HEK293 (cell line): ENCODE data around the gene TFRC.

Experiments
- BCL6B ChIP-seq: fragments of 450-650 bp; formaldehyde crosslinking; IDR thresholded peaks from 2 replicates; pipeline ENCODE4 v1.5.1; 2017; ENCODE audit warnings: missing biosample characterization, missing genetic modification characterization
- CTCF ChIP-seq: fragments of 450-650 bp; formaldehyde crosslinking; IDR thresholded peaks from 2 replicates; pipeline ENCODE4 v1.5.1; 2016; ENCODE audit warnings: missing biosample characterization, missing genetic modification characterization
- ZNF23 ChIP-seq: fragments of 450-650 bp; formaldehyde crosslinking; IDR thresholded peaks from 2 replicates; pipeline ENCODE4 v1.5.1; 2016; ENCODE audit warnings: missing biosample characterization, missing genetic modification characterization, borderline replicate concordance
- ZNF280C ChIP-seq: fragments of 450-650 bp; formaldehyde crosslinking; IDR thresholded peaks from 2 replicates; pipeline ENCODE4 v1.5.1; 2016; ENCODE audit warnings: missing biosample characterization, missing genetic modification characterization
- ZNF391 ChIP-seq: fragments of 450-650 bp; formaldehyde crosslinking; IDR thresholded peaks from 2 replicates; pipeline ENCODE4 v1.5.1; 2016; ENCODE audit warnings: low read depth, missing biosample characterization, missing genetic modification characterization, borderline replicate concordance
- ZNF555 ChIP-seq: fragments of 450-650 bp; formaldehyde crosslinking; conservative IDR thresholded peaks from 2 replicates; pipeline ENCODE4 v1.5.1; 2017; ENCODE audit warnings: missing biosample characterization, mild to moderate bottlenecking, missing genetic modification characterization, inconsistent platforms
- ZNF670 ChIP-seq: fragments of 450-650 bp; formaldehyde crosslinking; IDR thresholded peaks from 2 replicates; pipeline ENCODE4 v1.5.1; 2016; ENCODE audit warnings: missing biosample characterization, missing genetic modification characterization, low read depth
- ZNF747 ChIP-seq: fragments of 450-650 bp; formaldehyde crosslinking; IDR thresholded peaks from 2 replicates; pipeline ENCODE4 v1.5.1; 2016; ENCODE audit warnings: missing biosample characterization, missing genetic modification characterization

- TF ChIP-seq ZNF391 (tag by site-specific recombination): no peak
- TF ChIP-seq ZNF670 (tag by site-specific recombination): no peak
- no peak for TF ChIP-seq ZNF280C
- TF ChIP-seq ZNF555 (tag by site-specific recombination): no peak
- no peak for TF ChIP-seq ZNF23 (tag by site-specific recombination)
- TF ChIP-seq CTCF (tag by site-specific recombination): no peak
- no peak for TF ChIP-seq BCL6B (tag by site-specific recombination)
- TF ChIP-seq ZNF747: no peak
Observed at GRCh38 chr3:196047391-196048030, 34.4 kb downstream of the TFRC start.
